C4-2B (cell line): ENCODE measurements around the gene CTNNBIP1.

Experiments used
- ZFX ChIP-seq: fragments of 450-650 bp; IDR thresholded peaks from 2 replicates; pipeline ENCODE4 v1.6.1; 2017
- TF ChIP-seq, protein P1 (sequence below): fragments of 450-650 bp; conservative IDR thresholded peaks from 2 replicates; pipeline ENCODE4 v1.5.1; 2017; ENCODE audit warnings: mild to moderate bottlenecking

- TF ChIP-seq, protein P1, sequence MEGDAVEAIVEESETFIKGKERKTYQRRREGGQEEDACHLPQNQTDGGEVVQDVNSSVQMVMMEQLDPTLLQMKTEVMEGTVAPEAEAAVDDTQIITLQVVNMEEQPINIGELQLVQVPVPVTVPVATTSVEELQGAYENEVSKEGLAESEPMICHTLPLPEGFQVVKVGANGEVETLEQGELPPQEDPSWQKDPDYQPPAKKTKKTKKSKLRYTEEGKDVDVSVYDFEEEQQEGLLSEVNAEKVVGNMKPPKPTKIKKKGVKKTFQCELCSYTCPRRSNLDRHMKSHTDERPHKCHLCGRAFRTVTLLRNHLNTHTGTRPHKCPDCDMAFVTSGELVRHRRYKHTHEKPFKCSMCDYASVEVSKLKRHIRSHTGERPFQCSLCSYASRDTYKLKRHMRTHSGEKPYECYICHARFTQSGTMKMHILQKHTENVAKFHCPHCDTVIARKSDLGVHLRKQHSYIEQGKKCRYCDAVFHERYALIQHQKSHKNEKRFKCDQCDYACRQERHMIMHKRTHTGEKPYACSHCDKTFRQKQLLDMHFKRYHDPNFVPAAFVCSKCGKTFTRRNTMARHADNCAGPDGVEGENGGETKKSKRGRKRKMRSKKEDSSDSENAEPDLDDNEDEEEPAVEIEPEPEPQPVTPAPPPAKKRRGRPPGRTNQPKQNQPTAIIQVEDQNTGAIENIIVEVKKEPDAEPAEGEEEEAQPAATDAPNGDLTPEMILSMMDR = no peak
- no peak for TF ChIP-seq ZFX
These were observed 7.8 kb upstream of the CTNNBIP1 start for GRCh38 chr1:9917901-9918300.
